HT1080 (cell line): ENCODE measurements around the gene ATP23. TPM values are rescaled to one million over a fixed set of nuclear protein-coding genes. Genes with fewer than 3 reads are reported as not detected.

ENCODE experiments used
- DNase-seq: peaks from one replicate; pipeline ENCODE4 v3.0.0-alpha.2; 2015; ENCODE audit warnings: low read depth
- total RNA-seq: library from RNA; depleted of rRNA; stranded (reverse); fragments of >200 nt; shearing (Covaris generic); gene quantifications from 2 replicates; pipeline ENCODE4 v1.2.3, GENCODE V29; 2014

The ATP23 gene
- total RNA-seq, 1 experiment from 2014 or later = 24.6 TPM

GRCh38 chr12:57907281-57907680, 34.1 kb upstream of the ATP23 start:
- DNase-seq = no peak

GRCh38 chr12:57908511-57908910, 32.9 kb upstream of the ATP23 start:
- DNase-seq = no peak

GRCh38 chr12:57909056-57909455, 32.3 kb upstream of the ATP23 start:
- no peak for DNase-seq

GRCh38 chr12:57909611-57910010, 31.8 kb upstream of the ATP23 start:
- no peak for DNase-seq

GRCh38 chr12:57918147-57918546, 23.2 kb upstream of the ATP23 start:
- DNase-seq = no peak

GRCh38 chr12:57927086-57927485, 14.3 kb upstream of the ATP23 start:
- DNase-seq = no peak

GRCh38 chr12:57929092-57929830, 12.1 kb upstream of the ATP23 start:
- DNase-seq = no peak

- DNase-seq = no peak
Measured at GRCh38 chr12:57934819-57935218, 6.5 kb upstream of the ATP23 start.

GRCh38 chr12:57935331-57935730, 6.0 kb upstream of the ATP23 start:
- DNase-seq = no peak

- DNase-seq = peak; percentile 92
Measured at GRCh38 chr12:57935839-57936512, 5.4 kb upstream of the ATP23 start.

GRCh38 chr12:57936513-57936883, 4.9 kb upstream of the ATP23 start:
- DNase-seq = no peak

- DNase-seq = no peak
Measured at GRCh38 chr12:57939291-57939690, 2.1 kb upstream of the ATP23 start.

GRCh38 chr12:57940052-57940914, 1.1 kb upstream of the ATP23 start:
- DNase-seq = no peak

GRCh38 chr12:57940915-57941164, 527 bp upstream of the ATP23 start:
- DNase-seq = no peak

- no peak for DNase-seq
Measured at GRCh38 chr12:57943438-57944080, 2.2 kb downstream of the ATP23 start.

- DNase-seq = no peak
Measured at GRCh38 chr12:57944313-57945023, 3.1 kb downstream of the ATP23 start.

- DNase-seq = no peak
Measured at GRCh38 chr12:57952766-57953165, 11.4 kb downstream of the ATP23 start.

GRCh38 chr12:57954768-57955167, 13.4 kb downstream of the ATP23 start:
- DNase-seq = no peak

- DNase-seq = no peak
Measured at GRCh38 chr12:57958061-57958657, 16.8 kb downstream of the ATP23 start.

- no peak for DNase-seq
Measured at GRCh38 chr12:57964421-57964820, 23.1 kb downstream of the ATP23 start.

GRCh38 chr12:57965766-57966165, 24.4 kb downstream of the ATP23 start:
- DNase-seq = peak; percentile 56
